Mesothelial cell of epicardium (in vitro differentiated cells): Measurements from ENCODE around the gene LRMDA. TPM values are rescaled to one million over a fixed set of nuclear protein-coding genes. Genes with fewer than 3 reads are reported as not detected.

ENCODE experiments used
- DNase-seq, 2 experiments: peaks; one replicate each; pipeline ENCODE4 v3.0.0; 2021; ENCODE audit warnings: low spot score in 2 of 2; ENCODE audit not compliant: unreplicated experiment in 2 of 2
- H3K27ac Mint-ChIP-seq: 2 replicates; pipeline ENCODE4 v1.8.0; 2021; ENCODE audit warnings: mixed read lengths
- H3K27me3 Mint-ChIP-seq: 2 replicates; pipeline ENCODE4 v1.8.0; 2021; ENCODE audit warnings: low read depth, mixed read lengths
- H3K36me3 Mint-ChIP-seq: 2 replicates; pipeline ENCODE4 v1.8.0; 2021; ENCODE audit warnings: mixed read lengths
- H3K4me1 Mint-ChIP-seq: 2 replicates; pipeline ENCODE4 v1.8.0; 2021; ENCODE audit warnings: mixed read lengths
- H3K4me3 Mint-ChIP-seq: 2 replicates; pipeline ENCODE4 v1.8.0; 2021; ENCODE audit warnings: mild to moderate bottlenecking, moderate library complexity, mixed read lengths
- H3K9me3 Mint-ChIP-seq: 2 replicates; pipeline ENCODE4 v1.8.0; 2021; ENCODE audit warnings: mixed read lengths
- CTCF ChIP-seq: fragments of 200-600 bp; sonication (generic); IDR thresholded peaks from one replicate; pipeline ENCODE4 v1.5.0; 2021; ENCODE audit warnings: antibody characterized with exemption; ENCODE audit not compliant: unreplicated experiment
- total RNA-seq: library from RNA; stranded (reverse); gene quantifications from 3 replicates; pipeline ENCODE4 v1.2.1, GENCODE V29; 2021

Gene LRMDA
- total RNA-seq, 1 donor from 2014 or later: 2.0 TPM

DNA sequence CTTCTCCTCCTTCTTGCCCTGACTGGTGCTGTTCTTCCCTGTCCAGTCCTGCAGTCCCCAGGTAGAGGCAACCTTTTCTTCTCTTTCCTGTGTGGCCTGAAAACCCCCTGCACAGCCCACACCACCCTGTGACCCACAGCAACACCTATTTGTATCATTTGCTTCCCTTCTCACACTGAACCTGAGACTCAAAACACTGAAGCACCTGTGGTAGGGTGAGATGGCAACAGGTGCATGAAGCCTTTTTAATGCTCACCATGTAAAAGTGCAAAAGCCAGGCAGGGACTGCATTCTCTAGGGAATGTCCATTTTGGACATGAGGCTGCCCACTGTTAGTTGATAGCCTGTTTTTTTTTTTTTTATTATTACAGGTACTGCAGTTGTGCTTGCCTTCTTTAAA, 71.4 kb downstream of the LRMDA start:
- Mint-ChIP-seq H3K9me3 (peaks cover 3% of the 10 kb centered on the region), H3K27me3 (peaks cover 33% of the 10 kb centered on the region), H3K4me1 (peaks cover 34% of the 10 kb centered on the region), H3K36me3 (no peaks in the 10 kb centered on the region), H3K27ac (no peak overlapping the region), H3K4me3 (no peak overlapping the region)
- DNase-seq: no peak
- TF ChIP-seq CTCF: no peak

DNA sequence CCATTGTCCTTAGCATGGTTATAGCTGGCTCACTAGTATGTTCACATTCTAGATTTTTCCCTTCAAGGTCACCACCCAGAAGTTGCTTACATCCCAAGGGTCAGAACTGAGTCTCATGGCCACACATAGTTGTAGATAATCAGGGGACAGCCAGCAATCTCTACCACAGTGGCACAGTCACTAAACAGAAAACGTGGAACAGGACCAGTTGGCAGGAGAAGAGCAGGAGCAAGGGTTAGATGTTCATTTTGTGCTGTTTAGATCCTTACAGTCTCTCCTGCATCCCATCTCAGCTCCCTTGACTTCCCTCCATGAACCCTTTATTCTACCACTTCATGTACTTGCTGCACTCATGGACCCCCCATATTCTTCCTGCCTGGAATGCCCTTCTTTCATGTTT, 73.9 kb downstream of the LRMDA start:
- H3K36me3 Mint-ChIP-seq: no peaks in the 10 kb centered on the region
- no peak overlapping the region for H3K4me3 Mint-ChIP-seq
- peaks cover 35% of the 10 kb centered on the region for H3K27me3 Mint-ChIP-seq
- H3K9me3 Mint-ChIP-seq: no peaks in the 10 kb centered on the region
- TF ChIP-seq CTCF: no peak
- no peak for DNase-seq
- H3K4me1 Mint-ChIP-seq: peaks cover 39% of the 10 kb centered on the region
- no peak overlapping the region for H3K27ac Mint-ChIP-seq

GRCh38 chr10:75505840-75506506, 74.5 kb downstream of the LRMDA start:
- TF ChIP-seq CTCF: no peak
- H3K4me3 Mint-ChIP-seq: no peak overlapping the region

DNA sequence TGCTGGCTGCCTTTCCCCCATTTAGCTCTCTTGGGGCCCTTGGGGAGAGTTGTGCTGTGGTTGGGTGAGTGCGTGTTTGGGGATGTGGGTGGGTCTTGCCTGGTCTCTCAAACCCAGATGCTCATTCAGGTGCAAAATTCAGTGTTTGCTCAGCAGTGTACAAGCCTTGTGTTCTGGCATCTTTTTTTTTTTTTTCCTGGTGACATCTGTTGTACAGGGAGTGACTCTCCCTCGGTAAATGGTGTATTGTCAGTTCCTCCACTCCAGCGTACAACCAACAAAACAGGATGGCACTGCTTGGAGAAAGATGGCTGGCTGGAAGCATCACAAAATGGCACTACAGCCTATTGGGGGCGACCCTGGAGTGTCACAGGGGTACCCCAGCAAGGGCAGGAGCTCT, 75.5 kb downstream of the LRMDA start:
- Mint-ChIP-seq H3K27ac (no peak overlapping the region), H3K4me1 (peaks cover 44% of the 10 kb centered on the region), H3K4me3 (no peak overlapping the region), H3K9me3 (no peaks in the 10 kb centered on the region), H3K27me3 (peaks cover 34% of the 10 kb centered on the region), H3K36me3 (no peaks in the 10 kb centered on the region)
- TF ChIP-seq CTCF: no peak
- no peak for DNase-seq

More at GRCh38 chr10:75505840-75506506, 74.5 kb downstream of the LRMDA start:
- no peak for DNase-seq
- peaks cover 40% of the 10 kb centered on the region for H3K4me1 Mint-ChIP-seq
- no peak overlapping the region for H3K27ac Mint-ChIP-seq
- peaks cover 35% of the 10 kb centered on the region for H3K27me3 Mint-ChIP-seq
- no peaks in the 10 kb centered on the region for H3K36me3 Mint-ChIP-seq
- no peaks in the 10 kb centered on the region for H3K9me3 Mint-ChIP-seq

DNA sequence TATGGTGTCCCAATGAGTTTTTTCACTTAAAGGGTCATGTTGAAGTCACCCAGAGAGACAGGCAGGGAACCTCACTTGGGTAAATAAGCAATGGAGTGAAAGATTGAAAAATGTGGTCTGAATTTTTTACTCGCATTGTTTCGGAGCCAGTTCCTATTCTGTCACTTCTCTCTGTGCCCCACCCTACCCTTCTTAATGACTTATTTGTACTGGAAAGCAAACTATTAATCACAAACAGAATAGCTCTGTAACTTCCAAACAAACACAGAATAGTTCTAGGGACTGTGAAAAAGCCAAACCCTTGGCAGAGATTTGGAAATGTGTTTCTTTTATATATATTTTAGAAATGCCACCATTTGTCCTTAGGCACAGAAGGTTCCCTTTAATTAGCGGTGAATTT, 76.0 kb downstream of the LRMDA start:
- no peaks in the 10 kb centered on the region for H3K36me3 Mint-ChIP-seq
- H3K4me3 Mint-ChIP-seq: no peak overlapping the region
- no peaks in the 10 kb centered on the region for H3K9me3 Mint-ChIP-seq
- no peak overlapping the region for H3K27ac Mint-ChIP-seq
- peaks cover 31% of the 10 kb centered on the region for H3K27me3 Mint-ChIP-seq
- TF ChIP-seq CTCF: no peak
- no peak for DNase-seq
- H3K4me1 Mint-ChIP-seq: peaks cover 50% of the 10 kb centered on the region
